ENCODE measurements around the gene SULT4A1.

- TF ChIP-seq CTCF (IDR thresholded peaks at IDR 0.05; ENCODE audit: insufficient read depth, low read length, poor library complexity, severe bottlenecking) (no peak), EZH2phosphoT487 (conservative IDR thresholded peaks at IDR 0.05; ENCODE audit: low read length) (no peak)
Measured at GRCh38 chr22:43854786-43855271, 7.5 kb downstream of the SULT4A1 start.

Measured in SU-DHL-6 (cell line).